A673 (cell line): ENCODE data around the gene SYT13.

Source experiments
- EZH2 ChIP-seq: fragments of 200-600 bp; sonication (generic); IDR thresholded peaks from 2 replicates; pipeline ENCODE4 v1.6.1; 2017; ENCODE audit warnings: borderline replicate concordance, low read depth, mild to moderate bottlenecking, mixed read lengths, antibody characterized with exemption, low read length; ENCODE audit not compliant: poor library complexity, severe bottlenecking
- TF ChIP-seq, protein P1 (sequence below): fragments of 300-800, 200-600 bp; sonication (generic); conservative IDR thresholded peaks from 2 replicates; pipeline ENCODE4 v1.5.1; 2017; ENCODE audit warnings: low read depth, mild to moderate bottlenecking, antibody characterized with exemption, low read length, moderate library complexity, mixed read lengths

DNA sequence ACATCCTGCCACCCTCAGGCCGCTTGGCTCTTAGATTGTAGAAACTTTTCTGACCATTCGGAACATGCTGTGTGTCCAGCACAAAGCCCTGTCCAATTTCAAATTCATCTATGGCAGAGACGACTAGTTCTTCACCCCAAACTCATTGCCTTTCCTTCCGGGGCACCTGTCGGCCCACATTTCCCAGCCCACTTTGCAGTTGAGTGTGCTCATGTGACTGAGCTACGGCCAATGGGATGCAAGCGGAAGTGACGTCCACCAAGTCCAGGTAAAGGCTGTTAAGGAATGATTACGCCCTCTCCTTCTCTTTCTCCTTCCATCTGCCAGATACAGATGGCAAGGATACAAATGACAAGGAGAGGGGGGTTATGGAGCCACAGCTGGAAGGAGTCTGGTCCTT lies 32.5 kb downstream of the SYT13 start:
- TF ChIP-seq, protein P1, sequence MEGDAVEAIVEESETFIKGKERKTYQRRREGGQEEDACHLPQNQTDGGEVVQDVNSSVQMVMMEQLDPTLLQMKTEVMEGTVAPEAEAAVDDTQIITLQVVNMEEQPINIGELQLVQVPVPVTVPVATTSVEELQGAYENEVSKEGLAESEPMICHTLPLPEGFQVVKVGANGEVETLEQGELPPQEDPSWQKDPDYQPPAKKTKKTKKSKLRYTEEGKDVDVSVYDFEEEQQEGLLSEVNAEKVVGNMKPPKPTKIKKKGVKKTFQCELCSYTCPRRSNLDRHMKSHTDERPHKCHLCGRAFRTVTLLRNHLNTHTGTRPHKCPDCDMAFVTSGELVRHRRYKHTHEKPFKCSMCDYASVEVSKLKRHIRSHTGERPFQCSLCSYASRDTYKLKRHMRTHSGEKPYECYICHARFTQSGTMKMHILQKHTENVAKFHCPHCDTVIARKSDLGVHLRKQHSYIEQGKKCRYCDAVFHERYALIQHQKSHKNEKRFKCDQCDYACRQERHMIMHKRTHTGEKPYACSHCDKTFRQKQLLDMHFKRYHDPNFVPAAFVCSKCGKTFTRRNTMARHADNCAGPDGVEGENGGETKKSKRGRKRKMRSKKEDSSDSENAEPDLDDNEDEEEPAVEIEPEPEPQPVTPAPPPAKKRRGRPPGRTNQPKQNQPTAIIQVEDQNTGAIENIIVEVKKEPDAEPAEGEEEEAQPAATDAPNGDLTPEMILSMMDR, result no peak
- no peak for TF ChIP-seq EZH2
